Keratinocyte (primary cell): Measurements from ENCODE around the gene AKR1C8. TPM values are rescaled to one million over a fixed set of nuclear protein-coding genes. Genes with fewer than 3 reads are reported as not detected.

Source experiments
- DNase-seq: peaks from one replicate; pipeline ENCODE4 v3.0.0-alpha.2; 2011; ENCODE audit warnings: low read depth, missing footprints, low spot score
- FAIRE-seq: peaks from 2 replicates; lab custom pipeline; 2011; peaks lifted over from hg19 to GRCh38; lab: Jason Lieb, UNC
- H2AFZ ChIP-seq: 2 replicates; pipeline ENCODE4 v1.6.0; 2012; ENCODE audit warnings: low read length, control low read depth, inconsistent platforms; ENCODE audit not compliant: control insufficient read depth
- H3K27ac ChIP-seq: 2 replicates; pipeline ENCODE4 v1.5.1; 2011; ENCODE audit warnings: low read length; ENCODE audit not compliant: control insufficient read depth, insufficient read depth
- H3K27me3 ChIP-seq: 3 replicates; pipeline ENCODE4 v1.6.0; 2011; ENCODE audit warnings: low read length; ENCODE audit not compliant: control insufficient read depth, insufficient read depth; ENCODE audit errors: extremely low read depth
- H3K36me3 ChIP-seq, 2 experiments: 2 replicates in 1 of 2; 3 replicates in 1 of 2; pipeline ENCODE4 v1.5.1; 2011; ENCODE audit warnings: low read length in 2 of 2, mild to moderate bottlenecking in 1 of 2; ENCODE audit not compliant: control insufficient read depth in 2 of 2, insufficient read depth in 2 of 2; ENCODE audit errors: extremely low read depth in 1 of 2
- H3K4me1 ChIP-seq: 3 replicates; pipeline ENCODE4 v1.5.1; 2011; ENCODE audit warnings: low read length; ENCODE audit not compliant: control insufficient read depth, insufficient read depth; ENCODE audit errors: extremely low read depth
- H3K4me2 ChIP-seq: 3 replicates; pipeline ENCODE4 v1.6.0; 2011; ENCODE audit warnings: low read depth, low read length; ENCODE audit not compliant: control insufficient read depth, insufficient read depth; ENCODE audit errors: extremely low read depth
- H3K4me3 ChIP-seq, 3 experiments: fragments of 200-600 bp in 1 of 3; sonication (generic) in 1 of 3; 2 replicates in 2 of 3; 3 replicates in 1 of 3; pipeline ENCODE4 v1.5.1; 2011 to 2016; ENCODE audit warnings: low read length in 3 of 3, mild to moderate bottlenecking in 3 of 3, control low read depth in 2 of 3, inconsistent platforms in 1 of 3, low read depth in 1 of 3, mixed read lengths in 1 of 3, mixed run types in 1 of 3, moderate library complexity in 1 of 3; ENCODE audit not compliant: control insufficient read depth in 2 of 3, insufficient read depth in 2 of 3; ENCODE audit errors: extremely low read depth in 1 of 3
- H3K79me2 ChIP-seq: 2 replicates; pipeline ENCODE4 v1.6.0; 2012; ENCODE audit warnings: low read length; ENCODE audit not compliant: control insufficient read depth, insufficient read depth
- H3K9ac ChIP-seq: 3 replicates; pipeline ENCODE4 v1.6.0; 2011; ENCODE audit warnings: low read length; ENCODE audit not compliant: control insufficient read depth, insufficient read depth; ENCODE audit errors: extremely low read depth
- H3K9me1 ChIP-seq: 3 replicates; pipeline ENCODE4 v1.6.0; 2011; ENCODE audit warnings: low read length; ENCODE audit not compliant: control insufficient read depth, insufficient read depth; ENCODE audit errors: extremely low read depth
- H3K9me3 ChIP-seq: 2 replicates; pipeline ENCODE4 v1.5.1; 2012; ENCODE audit warnings: low read depth, low read length; ENCODE audit not compliant: control insufficient read depth
- H4K20me1 ChIP-seq: 3 replicates; pipeline ENCODE4 v1.6.0; 2011; ENCODE audit warnings: low read length; ENCODE audit not compliant: control insufficient read depth, insufficient read depth; ENCODE audit errors: extremely low read depth
- EZH2 ChIP-seq: IDR thresholded peaks from one replicate; pipeline ENCODE4 v1.6.1; 2012; ENCODE audit warnings: inconsistent platforms, mild to moderate bottlenecking, low read length, moderate library complexity
- dilution Hi-C: fragments of 300-500 bp; cut with MboI; formaldehyde crosslinking; loops from one replicate; pipeline ENCODE4 v1.7.0; 2020; ENCODE audit warnings: low sequenced_read_pairs; ENCODE audit not compliant: extremely low pct_ligation_motif_present
- polyA plus RNA-seq, 5 experiments: library from polyadenylated mRNA; depleted of rRNA in 3 of 5; stranded (reverse) in 3 of 5; stranded (forward) in 1 of 5; unstranded in 1 of 5; fragments of >200 nt; gene quantifications; 1 replicate in 1 of 5; 2 replicates in 3 of 5; 3 replicates in 1 of 5; pipeline versions ENCODE4 v1.2.1 to v1.2.3, GENCODE V29; 2011 to 2012; ENCODE audit warnings: missing spikeins in 2 of 5, low read depth in 1 of 5, low replicate concordance in 1 of 5
- TF ChIP-seq, protein P1 (sequence below), 3 experiments: IDR thresholded peaks in 1 of 3; conservative IDR thresholded peaks in 1 of 3; optimal IDR thresholded peaks in 1 of 3; 2 replicates in 2 of 3; 3 replicates in 1 of 3; pipeline versions ENCODE3 to v1.5.1; 2011; ENCODE audit warnings: low read length in 3 of 3, mild to moderate bottlenecking in 3 of 3, moderate library complexity in 2 of 3, control low read depth in 1 of 3, inconsistent platforms in 1 of 3; ENCODE audit not compliant: insufficient read depth in 2 of 3; ENCODE audit errors: extremely low read depth in 1 of 3

Gene AKR1C8
- polyA plus RNA-seq, 1 donor (not counting 4 experiments of a cell fraction or from before 2014, with no cell fraction given) = not detected

DNA sequence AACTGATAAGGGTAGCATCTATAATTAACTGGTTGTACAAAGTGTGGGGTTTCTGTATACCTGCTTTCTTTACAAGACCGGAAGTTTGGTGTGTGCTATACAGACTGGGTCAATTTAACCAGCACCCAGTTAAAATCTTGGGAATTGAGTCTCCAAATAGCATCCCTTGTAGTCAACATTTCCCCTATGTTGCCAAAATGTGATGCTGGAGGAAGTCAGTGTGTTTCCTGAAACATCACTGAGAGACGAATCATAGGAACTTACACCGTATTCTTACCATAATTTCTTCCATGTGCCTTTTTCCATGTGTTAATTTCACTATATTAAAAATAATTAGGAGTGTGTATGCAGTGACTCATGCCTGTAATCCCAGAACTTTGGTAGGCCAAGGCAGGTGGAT lies 13.4 kb upstream of the AKR1C8 start:
- Histone ChIP-seq H3K27me3 (peaks cover 3% of the 10 kb centered on the region), H3K4me3 (no peak overlapping the region), H3K4me1 (no peaks in the 10 kb centered on the region), H2AFZ (no peak overlapping the region), H3K9me3 (no peaks in the 10 kb centered on the region), H3K27ac (no peak overlapping the region), H3K79me2 (no peaks in the 10 kb centered on the region), H4K20me1 (no peaks in the 10 kb centered on the region), H3K9me1 (no peaks in the 10 kb centered on the region), H3K9ac (no peak overlapping the region), H3K36me3 (no peaks in the 10 kb centered on the region), H3K4me2 (no peak overlapping the region)
- TF ChIP-seq, protein P1, sequence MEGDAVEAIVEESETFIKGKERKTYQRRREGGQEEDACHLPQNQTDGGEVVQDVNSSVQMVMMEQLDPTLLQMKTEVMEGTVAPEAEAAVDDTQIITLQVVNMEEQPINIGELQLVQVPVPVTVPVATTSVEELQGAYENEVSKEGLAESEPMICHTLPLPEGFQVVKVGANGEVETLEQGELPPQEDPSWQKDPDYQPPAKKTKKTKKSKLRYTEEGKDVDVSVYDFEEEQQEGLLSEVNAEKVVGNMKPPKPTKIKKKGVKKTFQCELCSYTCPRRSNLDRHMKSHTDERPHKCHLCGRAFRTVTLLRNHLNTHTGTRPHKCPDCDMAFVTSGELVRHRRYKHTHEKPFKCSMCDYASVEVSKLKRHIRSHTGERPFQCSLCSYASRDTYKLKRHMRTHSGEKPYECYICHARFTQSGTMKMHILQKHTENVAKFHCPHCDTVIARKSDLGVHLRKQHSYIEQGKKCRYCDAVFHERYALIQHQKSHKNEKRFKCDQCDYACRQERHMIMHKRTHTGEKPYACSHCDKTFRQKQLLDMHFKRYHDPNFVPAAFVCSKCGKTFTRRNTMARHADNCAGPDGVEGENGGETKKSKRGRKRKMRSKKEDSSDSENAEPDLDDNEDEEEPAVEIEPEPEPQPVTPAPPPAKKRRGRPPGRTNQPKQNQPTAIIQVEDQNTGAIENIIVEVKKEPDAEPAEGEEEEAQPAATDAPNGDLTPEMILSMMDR (optimal IDR thresholded peaks at IDR 0.05 in 1 of 3, IDR thresholded peaks at IDR 0.05 in 1 of 3, conservative IDR thresholded peaks at IDR 0.05 in 1 of 3; ENCODE audit: extremely low read depth in 1 of 3, insufficient read depth in 2 of 3, low read length in 3 of 3) = no peak
- no peak for TF ChIP-seq EZH2
- no peak for FAIRE-seq
- no peak for DNase-seq
- dilution Hi-C loops = no loop called here

DNA sequence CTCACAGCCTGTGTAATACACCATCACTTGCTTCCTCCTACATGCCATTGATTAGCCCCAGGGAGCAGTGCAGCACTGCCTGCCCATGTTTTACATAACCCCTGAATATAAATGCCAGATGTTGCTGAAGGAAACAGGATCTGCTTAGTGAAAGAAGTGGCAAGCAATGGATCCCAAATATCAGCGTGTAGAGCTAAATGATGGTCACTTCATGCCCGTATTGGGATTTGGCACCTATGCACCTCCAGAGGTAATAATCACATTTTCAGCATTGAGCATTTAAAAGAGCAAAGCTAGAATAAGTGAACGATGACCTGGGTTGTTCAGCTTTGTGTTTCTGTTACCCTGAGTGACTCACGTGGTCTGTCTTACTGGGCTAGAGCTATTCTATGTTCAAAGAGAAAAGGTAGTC lies 11.8 kb upstream of the AKR1C8 start, which contains the start of gene AKR1C4:
TSS of gene AKR1C4 (plus strand) at position 136 of the 412 bp plus-strand sequence. CDS start at position 167, 31 bp downstream.
- TF ChIP-seq, protein P1 (optimal IDR thresholded peaks at IDR 0.05 in 1 of 3, IDR thresholded peaks at IDR 0.05 in 1 of 3, conservative IDR thresholded peaks at IDR 0.05 in 1 of 3; ENCODE audit: extremely low read depth in 1 of 3, insufficient read depth in 2 of 3, low read length in 3 of 3) = no peak
- TF ChIP-seq EZH2 = no peak
- dilution Hi-C loops = no loop called here
- no peak for FAIRE-seq

More for the DNA sequence above, 11.8 kb upstream of the AKR1C8 start, which contains the start of gene AKR1C4:
- Histone ChIP-seq H3K9me3 (no peaks in the 10 kb centered on the region), H3K9ac (no peak within 1 kb of the TSS), H3K36me3 (no peaks in the 10 kb centered on the region), H3K4me2 (no peak within 1 kb of the TSS), H3K79me2 (no peaks in the 10 kb centered on the region), H2AFZ (no peak within 1 kb of the TSS), H3K9me1 (no peaks in the 10 kb centered on the region), H3K4me3 (no peak within 1 kb of the TSS), H3K4me1 (no peaks in the 10 kb centered on the region), H4K20me1 (no peaks in the 10 kb centered on the region), H3K27me3 (peaks cover 3% of the 10 kb centered on the region), H3K27ac (no peak within 1 kb of the TSS)
- DNase-seq = no peak
